PC-3 (cell line): ENCODE results near the gene BEX4. TPM values are rescaled to one million over a fixed set of nuclear protein-coding genes. Genes with fewer than 3 reads are reported as not detected.
A peak's percentile ranks its signal among the peaks of the same experiment; 100 is the strongest.

ENCODE experiments used
- ATAC-seq: fragments of 200-7000 bp; cut with Tn5 transposase; 2 replicates; pipeline ENCODE4 v1.9.1; 2020; ENCODE audit warnings: mild to moderate bottlenecking, moderate library complexity
- BruUV-seq: library from RNA; stranded (reverse); fragments of 400-500 nt; replicated peaks from 2 replicates; lab custom pipeline; 2021; lab: Mats Ljungman, UMichigan
- CTCF ChIA-PET: fragments of 300-600 bp; sonication (Branson Sonifier 250); formaldehyde crosslinking; loops from one replicate; lab custom pipeline; 2022; ENCODE audit warnings: antibody characterized with exemption; lab: Charles Lee
- POLR2A ChIA-PET: fragments of 300-600 bp; sonication (Branson Sonifier 250); formaldehyde crosslinking; loops from one replicate; lab custom pipeline; 2022; ENCODE audit warnings: antibody characterized with exemption; ENCODE audit not compliant: unreplicated experiment; lab: Charles Lee
- DNase-seq: peaks from one replicate; pipeline ENCODE4 v3.0.0-alpha.2; 2015
- H2AFZ ChIP-seq: fragments of 300-600 bp; sonication (generic); 2 replicates; pipeline ENCODE4 v1.6.0; 2016; ENCODE audit warnings: antibody characterized with exemption, low read length
- H3F3A ChIP-seq: fragments of 300-600 bp; sonication (generic); one replicate; pipeline ENCODE4 v1.6.0; 2017; ENCODE audit warnings: antibody characterized with exemption, low read length, control low read depth, mild to moderate bottlenecking; ENCODE audit not compliant: unreplicated experiment
- H3K27ac ChIP-seq: fragments of 300-600 bp; sonication (generic); 2 replicates; pipeline ENCODE4 v1.5.1; 2016; ENCODE audit warnings: mild to moderate bottlenecking, low read length
- H3K27me3 ChIP-seq: fragments of 300-600 bp; sonication (generic); 2 replicates; pipeline ENCODE4 v1.6.1; 2016; ENCODE audit warnings: low read length, mixed read lengths
- H3K36me3 ChIP-seq: fragments of 300-600 bp; sonication (generic); 2 replicates; pipeline ENCODE4 v1.6.1; 2016; ENCODE audit warnings: low read depth, mixed run types, low read length, mixed read lengths
- H3K4me1 ChIP-seq: fragments of 300-600 bp; sonication (generic); 2 replicates; pipeline ENCODE4 v1.5.1; 2016; ENCODE audit warnings: low read length; ENCODE audit not compliant: insufficient read depth
- H3K4me2 ChIP-seq: fragments of 300-600 bp; sonication (generic); 2 replicates; pipeline ENCODE4 v1.6.0; 2016; ENCODE audit warnings: low read length
- H3K4me3 ChIP-seq: fragments of 300-600 bp; sonication (generic); 2 replicates; pipeline ENCODE4 v1.5.1; 2016; ENCODE audit warnings: mild to moderate bottlenecking, low read length, mixed read lengths
- H3K79me2 ChIP-seq: fragments of 300-600 bp; sonication (generic); 2 replicates; pipeline ENCODE4 v1.6.1; 2017; ENCODE audit warnings: low read length, mixed read lengths
- H3K9ac ChIP-seq: fragments of 300-600 bp; sonication (generic); 2 replicates; pipeline ENCODE4 v1.6.0; 2016; ENCODE audit warnings: mild to moderate bottlenecking, low read length
- H3K9me2 ChIP-seq: fragments of 300-600 bp; sonication (generic); replicated peaks from 2 replicates; pipeline ENCODE4 v1.6.1; 2016; ENCODE audit warnings: mixed run types, low read length, mixed read lengths
- H3K9me3 ChIP-seq: fragments of 300-600 bp; sonication (generic); 2 replicates; pipeline ENCODE4 v1.6.1; 2016; ENCODE audit warnings: low read length, mixed read lengths
- H4K20me1 ChIP-seq: fragments of 300-600 bp; sonication (generic); 2 replicates; pipeline ENCODE4 v1.6.1; 2016; ENCODE audit warnings: low read length, mixed read lengths
- EZH2 ChIP-seq: fragments of 300-600 bp; sonication (generic); IDR thresholded peaks from one replicate; pipeline ENCODE4 v1.6.1; 2017; ENCODE audit warnings: antibody characterized with exemption, mild to moderate bottlenecking, low read length; ENCODE audit not compliant: unreplicated experiment
- EZH2phosphoT487 ChIP-seq: fragments of 300-600 bp; sonication (generic); IDR thresholded peaks from 2 replicates; pipeline ENCODE4 v1.6.1; 2018; ENCODE audit warnings: mild to moderate bottlenecking, antibody characterized with exemption, low read length, borderline replicate concordance
- intact Hi-C: fragments of 100-400 bp; cut with micrococcal nuclease; formaldehyde crosslinking; loops from 2 replicates; pipeline ENCODE4 v1.9.0; 2023
- total RNA-seq: library from RNA; depleted of rRNA; stranded (reverse); fragments of >200 nt; gene quantifications from 2 replicates; pipeline ENCODE4 v1.2.3, GENCODE V29; 2014
- TF ChIP-seq, protein P1 (sequence below): fragments of 300-600 bp; sonication (generic); conservative IDR thresholded peaks from 2 replicates; pipeline ENCODE4 v1.5.1; 2017; ENCODE audit warnings: antibody characterized with exemption, low read depth, mild to moderate bottlenecking, low read length

The BEX4 gene
- total RNA-seq, 1 experiment from 2014 or later: 10.9 TPM

DNA sequence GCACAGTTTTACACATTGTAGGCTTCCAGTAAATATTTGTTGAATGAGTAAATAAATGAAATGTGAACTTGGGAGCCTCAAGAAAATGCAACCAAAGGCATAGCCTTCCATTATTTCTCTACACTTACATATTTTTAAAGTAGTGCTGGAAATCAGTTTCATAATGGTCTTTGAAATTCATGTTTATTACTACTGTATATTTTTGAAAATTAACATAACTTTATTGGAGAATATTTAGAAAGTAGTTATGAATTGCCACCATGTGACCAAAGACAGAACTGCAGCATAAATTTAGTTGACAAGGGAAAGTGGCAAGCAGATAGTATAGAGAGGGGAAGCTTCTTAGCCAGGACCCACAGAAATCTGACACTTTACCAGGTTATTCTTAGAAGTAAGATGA is 33.6 kb downstream of the BEX4 start:
- H3K9me2 ChIP-seq: no peaks in the 10 kb centered on the region
- peak; percentile 54 for DNase-seq
- H3K4me1 ChIP-seq: peaks cover under 1% of the 10 kb centered on the region; the same call in 1 of the 2 replicates
- peaks cover 12% of the 10 kb centered on the region; the same call in 1 of the 2 replicates for H3K27me3 ChIP-seq
- no peak overlapping the region for H3K4me2 ChIP-seq
- ChIA-PET POLR2A (interaction anchor here (0.7 kb wide), 1 partner anchor 265 kb away, joined by 3 read pairs; no protein-coding TSS in a partner anchor), CTCF (interaction anchor here (0.6 to 1.0 kb wide), 2 partner anchors 37 to 1970 kb away, joined by 3 to 10 read pairs; no protein-coding TSS in a partner anchor)
- no peaks in the 10 kb centered on the region for H4K20me1 ChIP-seq
- no TSS peak for BruUV-seq
- TF ChIP-seq EZH2phosphoT487: no peak
- TF ChIP-seq, protein P1, sequence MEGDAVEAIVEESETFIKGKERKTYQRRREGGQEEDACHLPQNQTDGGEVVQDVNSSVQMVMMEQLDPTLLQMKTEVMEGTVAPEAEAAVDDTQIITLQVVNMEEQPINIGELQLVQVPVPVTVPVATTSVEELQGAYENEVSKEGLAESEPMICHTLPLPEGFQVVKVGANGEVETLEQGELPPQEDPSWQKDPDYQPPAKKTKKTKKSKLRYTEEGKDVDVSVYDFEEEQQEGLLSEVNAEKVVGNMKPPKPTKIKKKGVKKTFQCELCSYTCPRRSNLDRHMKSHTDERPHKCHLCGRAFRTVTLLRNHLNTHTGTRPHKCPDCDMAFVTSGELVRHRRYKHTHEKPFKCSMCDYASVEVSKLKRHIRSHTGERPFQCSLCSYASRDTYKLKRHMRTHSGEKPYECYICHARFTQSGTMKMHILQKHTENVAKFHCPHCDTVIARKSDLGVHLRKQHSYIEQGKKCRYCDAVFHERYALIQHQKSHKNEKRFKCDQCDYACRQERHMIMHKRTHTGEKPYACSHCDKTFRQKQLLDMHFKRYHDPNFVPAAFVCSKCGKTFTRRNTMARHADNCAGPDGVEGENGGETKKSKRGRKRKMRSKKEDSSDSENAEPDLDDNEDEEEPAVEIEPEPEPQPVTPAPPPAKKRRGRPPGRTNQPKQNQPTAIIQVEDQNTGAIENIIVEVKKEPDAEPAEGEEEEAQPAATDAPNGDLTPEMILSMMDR: peak; percentile 61
- no peak for TF ChIP-seq EZH2
- peak; percentile 35; the same call in 1 of the 2 replicates for ATAC-seq
- H3K9me3 ChIP-seq: no peaks in the 10 kb centered on the region
- 0 out of 2 replicates have a peak, but pooled peaks cover 3% of the 10 kb centered on the region for H3K36me3 ChIP-seq
- no peak overlapping the region for H3K27ac ChIP-seq
- H3K4me3 ChIP-seq: no peak overlapping the region
- no peak overlapping the region for H3K9ac ChIP-seq
- intact Hi-C loops: loop anchor here (1.0 kb wide), 1 partner anchor 37 kb away; no protein-coding TSS in a partner anchor
- no peak overlapping the region for H2AFZ ChIP-seq
- H3K79me2 ChIP-seq: no peaks in the 10 kb centered on the region
- H3F3A ChIP-seq: no peaks in the 10 kb centered on the region

DNA sequence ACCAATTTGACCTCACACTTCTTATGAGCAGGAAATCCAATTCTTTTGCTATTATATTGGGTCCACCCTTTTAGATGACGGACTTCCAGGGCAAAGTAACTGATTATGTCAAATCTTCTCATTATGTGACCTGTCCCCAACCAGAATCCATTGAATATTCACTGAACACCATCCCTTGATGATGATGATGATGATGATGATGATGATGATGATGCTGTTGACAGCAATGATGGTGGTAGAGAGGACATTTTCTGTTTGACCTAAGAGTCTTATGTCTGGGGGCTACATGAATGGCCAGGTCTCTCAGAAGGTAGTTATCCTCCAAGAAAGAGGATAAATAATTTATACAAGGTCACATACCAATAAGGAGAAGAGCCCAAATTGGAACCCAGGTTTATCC is 34.9 kb downstream of the BEX4 start:
- ATAC-seq (no peak), DNase-seq (no peak)
- 0 out of 2 replicates have a peak, but pooled peaks cover 3% of the 10 kb centered on the region for H3K36me3 ChIP-seq
- BruUV-seq: no TSS peak
- H3K27me3 ChIP-seq: peaks cover 12% of the 10 kb centered on the region; the same call in 1 of the 2 replicates
- no peaks in the 10 kb centered on the region for H4K20me1 ChIP-seq
- no peak overlapping the region for H3K4me2 ChIP-seq
- H3K4me1 ChIP-seq: peaks cover 5% of the 10 kb centered on the region; the same call in 1 of the 2 replicates
- H3K9me3 ChIP-seq: no peaks in the 10 kb centered on the region
- no peak overlapping the region for H3K9ac ChIP-seq
- H3K79me2 ChIP-seq: peaks cover 8% of the 10 kb centered on the region; the same call in 1 of the 2 replicates
- no peaks in the 10 kb centered on the region for H3F3A ChIP-seq
- no peak for TF ChIP-seq EZH2
- TF ChIP-seq, protein P1: no peak
- TF ChIP-seq EZH2phosphoT487: no peak
- H3K27ac ChIP-seq: no peak overlapping the region
- CTCF ChIA-PET: no interaction called here
- intact Hi-C loops: loop anchor here (5.0 kb wide), 1 partner anchor 212 kb away; no protein-coding TSS in a partner anchor
- no peak overlapping the region for H3K4me3 ChIP-seq
- no peak overlapping the region for H2AFZ ChIP-seq
- POLR2A ChIA-PET: no interaction called here
- no peaks in the 10 kb centered on the region for H3K9me2 ChIP-seq

DNA sequence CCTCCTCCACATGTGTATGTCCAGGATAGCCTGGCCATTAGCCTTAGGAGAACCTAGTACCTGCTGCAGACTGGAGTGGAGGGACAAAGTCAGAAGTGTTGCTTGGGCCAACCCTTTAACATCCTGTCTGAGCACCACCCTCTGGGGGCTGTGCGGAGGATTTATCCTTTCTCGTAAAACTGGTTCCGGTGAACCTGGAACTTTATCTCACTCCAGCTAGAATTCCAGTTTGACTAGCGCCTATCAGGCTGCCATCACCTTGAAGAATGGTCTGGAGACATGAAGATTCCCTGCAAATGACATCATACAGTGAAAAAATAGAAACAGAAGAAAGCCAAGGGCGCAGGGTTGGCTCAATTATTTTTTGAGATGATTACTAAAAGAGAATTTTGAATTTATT is 36.1 kb downstream of the BEX4 start:
- Histone ChIP-seq H3K9ac (no peak overlapping the region), H3K9me3 (no peaks in the 10 kb centered on the region), H3K36me3 (0 out of 2 replicates have a peak, but pooled peaks cover 3% of the 10 kb centered on the region), H3F3A (no peaks in the 10 kb centered on the region), H3K27me3 (peaks cover 8% of the 10 kb centered on the region; the same call in 1 of the 2 replicates), H4K20me1 (no peaks in the 10 kb centered on the region), H3K27ac (no peak overlapping the region), H2AFZ (no peak overlapping the region), H3K4me1 (peaks cover 5% of the 10 kb centered on the region; the same call in 1 of the 2 replicates), H3K4me3 (no peak overlapping the region), H3K4me2 (no peak overlapping the region), H3K79me2 (peaks cover 8% of the 10 kb centered on the region; the same call in 1 of the 2 replicates), H3K9me2 (no peaks in the 10 kb centered on the region)
- BruUV-seq: no TSS peak
- POLR2A ChIA-PET: no interaction called here
- intact Hi-C loops: loop anchor here (5.0 kb wide), 1 partner anchor 211 kb away; no protein-coding TSS in a partner anchor
- no peak for ATAC-seq
- CTCF ChIA-PET: no interaction called here
- peak; percentile 12 for DNase-seq
- TF ChIP-seq EZH2: no peak
- TF ChIP-seq, protein P1: no peak
- no peak for TF ChIP-seq EZH2phosphoT487
